Smooth muscle cell (in vitro differentiated cells): Measurements from ENCODE around the gene SNAP91. TPM values are rescaled to one million over a fixed set of nuclear protein-coding genes. Genes with fewer than 3 reads are reported as not detected.

Source experiments
- DNase-seq: peaks from one replicate; lab custom pipeline; 2025; ENCODE audit not compliant: unreplicated experiment; lab: John Stamatoyannopoulos, UW
- H2AFZ ChIP-seq: fragments of 200-600 bp; sonication (generic); 2 replicates; pipeline ENCODE4 v1.6.0; 2016; ENCODE audit warnings: antibody characterized with exemption, low read depth, mild to moderate bottlenecking
- H3F3A ChIP-seq: fragments of 200-600 bp; sonication (generic); 2 replicates; pipeline ENCODE4 v1.6.0; 2017; ENCODE audit warnings: antibody characterized with exemption, low read depth
- H3K27ac ChIP-seq: fragments of 200-600 bp; sonication (generic); 2 replicates; pipeline ENCODE4 v1.5.1; 2016; ENCODE audit warnings: low read depth, mild to moderate bottlenecking
- H3K27me3 ChIP-seq: fragments of 200-600 bp; sonication (generic); 2 replicates; pipeline ENCODE4 v1.6.1; 2016; ENCODE audit warnings: low read depth, mild to moderate bottlenecking
- H3K36me3 ChIP-seq: fragments of 200-600 bp; sonication (generic); 2 replicates; pipeline ENCODE4 v1.5.1; 2016; ENCODE audit warnings: low read depth
- H3K4me1 ChIP-seq: fragments of 200-600 bp; sonication (generic); 2 replicates; pipeline ENCODE4 v1.5.1; 2016; ENCODE audit warnings: low read depth
- H3K4me2 ChIP-seq: fragments of 200-600 bp; sonication (generic); 2 replicates; pipeline ENCODE4 v1.6.0; 2016; ENCODE audit warnings: mild to moderate bottlenecking
- H3K4me3 ChIP-seq: fragments of 200-600 bp; sonication (generic); 2 replicates; pipeline ENCODE4 v1.5.1; 2016; ENCODE audit warnings: mild to moderate bottlenecking
- H3K79me2 ChIP-seq: fragments of 200-600 bp; sonication (generic); 2 replicates; pipeline ENCODE4 v1.6.0; 2016; ENCODE audit warnings: low read depth, mild to moderate bottlenecking
- H3K9ac ChIP-seq: fragments of 200-600 bp; sonication (generic); 2 replicates; pipeline ENCODE4 v1.6.0; 2016; ENCODE audit warnings: low read depth
- H3K9me3 ChIP-seq: fragments of 200-600 bp; sonication (generic); replicated peaks from 2 replicates; pipeline ENCODE4 v1.5.1; 2016; ENCODE audit warnings: low read depth
- H4K20me1 ChIP-seq: fragments of 200-600 bp; sonication (generic); 2 replicates; pipeline ENCODE4 v1.6.0; 2016; ENCODE audit warnings: low read depth
- CTCF ChIP-seq: fragments of 200-600 bp; sonication (generic); IDR thresholded peaks from 2 replicates; pipeline ENCODE4 v1.5.1; 2017; ENCODE audit warnings: borderline replicate concordance, mild to moderate bottlenecking, antibody characterized with exemption; ENCODE audit not compliant: insufficient read depth, poor library complexity, severe bottlenecking
- WGBS: methylation state at CpG from one replicate; pipeline ENCODE4 v1.1.7; 2016; ENCODE audit warnings: low lambda C conversion rate; 5-methylcytosine and 5-hydroxymethylcytosine counted together
- polyA plus RNA-seq: library from polyadenylated mRNA; unstranded; fragments of >200 nt; fragmentation: Nextera tagmentation; extraction: Ambion mirVana; gene quantifications from 2 replicates; pipeline ENCODE4 v1.2.1, GENCODE V29; 2016
- total RNA-seq: library from RNA; depleted of rRNA; stranded (reverse); fragments of >200 nt; gene quantifications from 2 replicates; pipeline ENCODE4 v1.2.3, GENCODE V29; 2014

Gene SNAP91
- total and polyA plus RNA-seq, 2 experiments from 2014 or later, result not detected

- no peaks in the 10 kb centered on the region for H3F3A ChIP-seq
- no peaks in the 10 kb centered on the region for H4K20me1 ChIP-seq
- no peaks in the 10 kb centered on the region for H3K79me2 ChIP-seq
- H3K4me2 ChIP-seq, result no peak overlapping the region
- no peak for DNase-seq
- no peak for TF ChIP-seq CTCF
- H3K9me3 ChIP-seq, result no peaks in the 10 kb centered on the region
- H3K9ac ChIP-seq, result no peak overlapping the region
- no peaks in the 10 kb centered on the region for H3K36me3 ChIP-seq
- no peaks in the 10 kb centered on the region for H3K27me3 ChIP-seq
- no peak overlapping the region for H2AFZ ChIP-seq
- 80% methylated on average over 4 of the region's 4 CpGs for WGBS
- no peaks in the 10 kb centered on the region for H3K4me1 ChIP-seq
- no peak overlapping the region for H3K4me3 ChIP-seq
- no peak overlapping the region for H3K27ac ChIP-seq
Observed at GRCh38 chr6:83741089-83741488, 32.2 kb upstream of the SNAP91 start.

GRCh38 chr6:83735461-83735860, 26.6 kb upstream of the SNAP91 start:
- Histone ChIP-seq H3K9me3 (no peaks in the 10 kb centered on the region), H3K79me2 (no peaks in the 10 kb centered on the region)
- 78% methylated on average over 3 of the region's 3 CpGs for WGBS

GRCh38 chr6:83729871-83730270, 21.0 kb upstream of the SNAP91 start:
- Histone ChIP-seq H4K20me1 (no peaks in the 10 kb centered on the region), H3K4me2 (no peak overlapping the region), H3K36me3 (no peaks in the 10 kb centered on the region), H2AFZ (no peak overlapping the region), H3K4me1 (no peaks in the 10 kb centered on the region), H3K27me3 (no peaks in the 10 kb centered on the region), H3K9ac (no peak overlapping the region), H3K27ac (no peak overlapping the region), H3F3A (no peaks in the 10 kb centered on the region), H3K4me3 (no peak overlapping the region), H3K79me2 (no peaks in the 10 kb centered on the region), H3K9me3 (no peaks in the 10 kb centered on the region)
- no peak for DNase-seq
- TF ChIP-seq CTCF, result no peak
- WGBS, result 85% methylated on average over 2 of the region's 2 CpGs

More at GRCh38 chr6:83735461-83735860, 26.6 kb upstream of the SNAP91 start:
- Histone ChIP-seq H3F3A (no peaks in the 10 kb centered on the region), H3K4me3 (no peak overlapping the region), H3K4me2 (no peak overlapping the region), H2AFZ (no peak overlapping the region), H4K20me1 (no peaks in the 10 kb centered on the region), H3K27me3 (no peaks in the 10 kb centered on the region), H3K27ac (no peak overlapping the region), H3K4me1 (no peaks in the 10 kb centered on the region), H3K9ac (no peak overlapping the region), H3K36me3 (no peaks in the 10 kb centered on the region)
- no peak for TF ChIP-seq CTCF
- no peak for DNase-seq

- Histone ChIP-seq H3K4me1 (no peaks in the 10 kb centered on the region), H3K27ac (no peak overlapping the region), H3K4me3 (no peak overlapping the region), H3K79me2 (no peaks in the 10 kb centered on the region), H2AFZ (no peak overlapping the region), H3K4me2 (no peak overlapping the region), H3K36me3 (no peaks in the 10 kb centered on the region), H3K27me3 (no peaks in the 10 kb centered on the region), H4K20me1 (no peaks in the 10 kb centered on the region), H3K9me3 (no peaks in the 10 kb centered on the region), H3K9ac (no peak overlapping the region), H3F3A (no peaks in the 10 kb centered on the region)
- WGBS, result 89% methylated on average over 2 of the region's 2 CpGs
- no peak for TF ChIP-seq CTCF
- DNase-seq, result no peak
Observed at GRCh38 chr6:83722876-83723275, 14.0 kb upstream of the SNAP91 start.
